ENCODE measurements around the gene TMEM120B. TPM values are rescaled to one million over a fixed set of nuclear protein-coding genes. Genes with fewer than 3 reads are reported as not detected.
"Not testable (repeated sequence)": the region's sequence is repeated elsewhere in the genome, so short reads cannot be mapped to it uniquely, and the experiment has no call there.

The TMEM120B gene
- total RNA-seq, 1 donor: 8.3 TPM

GRCh38 chr12:121713793-121714192 is 1.2 kb downstream of the TMEM120B start:
- peak overlapping the region; percentile 70 for H3K27ac ChIP-seq (ENCODE audit: low read depth, low read length)
- no peak overlapping the region for H2AFZ ChIP-seq (ENCODE audit: low read length)
- H3K27me3 ChIP-seq (ENCODE audit: insufficient read depth, low read length): no peaks in the 10 kb centered on the region
- TF ChIP-seq, protein P1, sequence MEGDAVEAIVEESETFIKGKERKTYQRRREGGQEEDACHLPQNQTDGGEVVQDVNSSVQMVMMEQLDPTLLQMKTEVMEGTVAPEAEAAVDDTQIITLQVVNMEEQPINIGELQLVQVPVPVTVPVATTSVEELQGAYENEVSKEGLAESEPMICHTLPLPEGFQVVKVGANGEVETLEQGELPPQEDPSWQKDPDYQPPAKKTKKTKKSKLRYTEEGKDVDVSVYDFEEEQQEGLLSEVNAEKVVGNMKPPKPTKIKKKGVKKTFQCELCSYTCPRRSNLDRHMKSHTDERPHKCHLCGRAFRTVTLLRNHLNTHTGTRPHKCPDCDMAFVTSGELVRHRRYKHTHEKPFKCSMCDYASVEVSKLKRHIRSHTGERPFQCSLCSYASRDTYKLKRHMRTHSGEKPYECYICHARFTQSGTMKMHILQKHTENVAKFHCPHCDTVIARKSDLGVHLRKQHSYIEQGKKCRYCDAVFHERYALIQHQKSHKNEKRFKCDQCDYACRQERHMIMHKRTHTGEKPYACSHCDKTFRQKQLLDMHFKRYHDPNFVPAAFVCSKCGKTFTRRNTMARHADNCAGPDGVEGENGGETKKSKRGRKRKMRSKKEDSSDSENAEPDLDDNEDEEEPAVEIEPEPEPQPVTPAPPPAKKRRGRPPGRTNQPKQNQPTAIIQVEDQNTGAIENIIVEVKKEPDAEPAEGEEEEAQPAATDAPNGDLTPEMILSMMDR (IDR thresholded peaks at IDR 0.05; ENCODE audit: extremely low read depth, low read depth, low read length): no peak
- peak overlapping the region; percentile 95 for H3K4me3 ChIP-seq (ENCODE audit: insufficient read depth, low read length)
- H4K20me1 ChIP-seq (ENCODE audit: insufficient read depth, low read length): peaks cover 18% of the 10 kb centered on the region
- H3K36me3 ChIP-seq (ENCODE audit: insufficient read depth, low read length): no peaks in the 10 kb centered on the region
- peaks cover 38% of the 10 kb centered on the region for H3K79me2 ChIP-seq (ENCODE audit: insufficient read depth, low read length)
- no peak for DNase-seq (ENCODE audit: insufficient read length, low spot score, missing footprints)
- peaks cover 36% of the 10 kb centered on the region for H3K4me1 ChIP-seq (ENCODE audit: insufficient read depth, low read length)
- H3K9me3 ChIP-seq (ENCODE audit: low read depth, low read length): no peaks in the 10 kb centered on the region
- H3K4me2 ChIP-seq (ENCODE audit: insufficient read depth, low read length): peak overlapping the region; percentile 96

GRCh38 chr12:121715055-121715454 is 2.5 kb downstream of the TMEM120B start:
- H3K4me2 ChIP-seq (ENCODE audit: insufficient read depth, low read length); DNase-seq (ENCODE audit: insufficient read length, low spot score, missing footprints); H3K36me3 ChIP-seq (ENCODE audit: insufficient read depth, low read length); H3K27me3 ChIP-seq (ENCODE audit: insufficient read depth, low read length); H3K4me3 ChIP-seq (ENCODE audit: insufficient read depth, low read length); H2AFZ ChIP-seq (ENCODE audit: low read length); H3K27ac ChIP-seq (ENCODE audit: low read depth, low read length); H3K9me3 ChIP-seq (ENCODE audit: low read depth, low read length): not testable (repeated sequence)
- Histone ChIP-seq H3K79me2 (ENCODE audit: insufficient read depth, low read length) (peaks cover 44% of the 10 kb centered on the region), H3K4me1 (ENCODE audit: insufficient read depth, low read length) (peaks cover 43% of the 10 kb centered on the region), H4K20me1 (ENCODE audit: insufficient read depth, low read length) (peaks cover 23% of the 10 kb centered on the region)

GRCh38 chr12:121715862-121716435 is 3.4 kb downstream of the TMEM120B start:
- TF ChIP-seq, protein P1 (IDR thresholded peaks at IDR 0.05; ENCODE audit: extremely low read depth, low read depth, low read length): no peak
- peaks cover 51% of the 10 kb centered on the region for H3K79me2 ChIP-seq (ENCODE audit: insufficient read depth, low read length)
- H4K20me1 ChIP-seq (ENCODE audit: insufficient read depth, low read length): peaks cover 23% of the 10 kb centered on the region

GRCh38 chr12:121717041-121717699 is 4.6 kb downstream of the TMEM120B start:
- H2AFZ ChIP-seq (ENCODE audit: low read length): no peak overlapping the region
- peak overlapping the region; percentile 39 for H3K4me2 ChIP-seq (ENCODE audit: insufficient read depth, low read length)
- H3K4me1 ChIP-seq (ENCODE audit: insufficient read depth, low read length): peaks cover 44% of the 10 kb centered on the region
- H3K4me3 ChIP-seq (ENCODE audit: insufficient read depth, low read length): no peak overlapping the region
- H3K9me3 ChIP-seq (ENCODE audit: low read depth, low read length): no peaks in the 10 kb centered on the region
- H3K27ac ChIP-seq (ENCODE audit: low read depth, low read length): peak overlapping the region; percentile 76
- H4K20me1 ChIP-seq (ENCODE audit: insufficient read depth, low read length): peaks cover 23% of the 10 kb centered on the region
- DNase-seq (ENCODE audit: insufficient read length, low spot score, missing footprints): peak; percentile 84
- H3K36me3 ChIP-seq (ENCODE audit: insufficient read depth, low read length): no peaks in the 10 kb centered on the region
- TF ChIP-seq, protein P1 (IDR thresholded peaks at IDR 0.05; ENCODE audit: extremely low read depth, low read depth, low read length): no peak
- peaks cover 53% of the 10 kb centered on the region for H3K79me2 ChIP-seq (ENCODE audit: insufficient read depth, low read length)
- H3K27me3 ChIP-seq (ENCODE audit: insufficient read depth, low read length): no peaks in the 10 kb centered on the region

More at GRCh38 chr12:121715862-121716435, 3.4 kb downstream of the TMEM120B start:
- Histone ChIP-seq H3K27me3 (ENCODE audit: insufficient read depth, low read length) (no peaks in the 10 kb centered on the region), H3K27ac (ENCODE audit: low read depth, low read length) (peak overlapping the region; percentile 76), H2AFZ (ENCODE audit: low read length) (no peak overlapping the region), H3K4me2 (ENCODE audit: insufficient read depth, low read length) (no peak overlapping the region), H3K4me1 (ENCODE audit: insufficient read depth, low read length) (peaks cover 51% of the 10 kb centered on the region), H3K36me3 (ENCODE audit: insufficient read depth, low read length) (no peaks in the 10 kb centered on the region), H3K9me3 (ENCODE audit: low read depth, low read length) (no peaks in the 10 kb centered on the region), H3K4me3 (ENCODE audit: insufficient read depth, low read length) (no peak overlapping the region)
- DNase-seq (ENCODE audit: insufficient read length, low spot score, missing footprints): no peak

Measured in osteoblast (primary cell).